ENCODE results near the gene MFSD6.
A peak's percentile ranks its signal among the peaks of the same experiment; 100 is the strongest.

Gene MFSD6

DNA sequence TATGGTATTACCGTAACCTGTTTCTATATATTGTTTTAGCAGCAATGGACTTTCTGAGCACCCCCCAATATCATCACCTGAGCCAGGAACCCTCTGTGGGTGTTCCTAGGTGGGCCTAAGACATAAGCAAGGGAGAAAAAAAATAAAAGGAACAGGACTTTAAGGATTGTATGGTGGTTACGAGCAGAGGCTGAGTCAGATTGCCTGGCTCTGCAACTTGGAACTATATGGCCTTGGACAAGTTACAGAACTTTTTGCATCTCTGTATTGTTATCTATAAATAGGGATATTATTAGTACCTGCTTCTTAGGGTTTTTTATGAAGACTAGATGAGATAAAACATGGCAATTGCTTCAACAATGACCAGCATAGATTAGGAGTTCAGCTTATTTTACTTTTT, 34.9 kb downstream of the MFSD6 start:
- DNase-seq, result no peak

DNA sequence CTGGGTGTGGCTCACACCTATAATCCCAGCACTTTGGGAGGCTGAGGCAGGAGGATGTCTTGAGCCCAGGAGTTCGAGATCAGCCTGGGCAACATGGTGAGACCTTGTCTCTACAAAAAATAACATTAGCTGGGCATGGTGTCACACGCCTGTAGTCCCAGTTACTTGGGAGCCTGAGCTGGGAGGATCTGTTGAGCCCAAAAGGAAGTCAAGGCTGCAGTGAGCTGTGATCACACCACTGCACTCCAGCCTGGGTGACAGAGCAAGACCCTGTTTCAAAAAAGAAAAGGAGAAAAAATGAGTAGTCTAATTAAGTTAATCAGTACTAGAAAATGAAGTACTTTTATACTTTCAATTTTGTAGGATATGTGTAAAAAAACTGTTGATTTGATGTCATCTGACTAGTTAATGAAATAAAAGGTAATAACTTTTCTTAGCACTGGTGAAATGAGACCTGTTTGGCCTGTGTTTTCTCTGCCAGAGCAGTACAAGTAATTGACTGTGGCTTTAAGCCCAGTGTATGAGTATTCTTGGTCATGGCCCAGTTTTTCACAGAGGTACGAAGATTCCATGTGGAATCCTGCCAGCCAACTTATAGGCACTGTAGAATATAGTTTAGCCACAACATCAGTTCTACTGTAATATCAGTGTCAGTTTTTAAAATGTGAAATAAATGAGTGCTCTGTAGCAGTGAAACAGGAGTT, 35.8 kb downstream of the MFSD6 start:
- no peak for DNase-seq

DNA sequence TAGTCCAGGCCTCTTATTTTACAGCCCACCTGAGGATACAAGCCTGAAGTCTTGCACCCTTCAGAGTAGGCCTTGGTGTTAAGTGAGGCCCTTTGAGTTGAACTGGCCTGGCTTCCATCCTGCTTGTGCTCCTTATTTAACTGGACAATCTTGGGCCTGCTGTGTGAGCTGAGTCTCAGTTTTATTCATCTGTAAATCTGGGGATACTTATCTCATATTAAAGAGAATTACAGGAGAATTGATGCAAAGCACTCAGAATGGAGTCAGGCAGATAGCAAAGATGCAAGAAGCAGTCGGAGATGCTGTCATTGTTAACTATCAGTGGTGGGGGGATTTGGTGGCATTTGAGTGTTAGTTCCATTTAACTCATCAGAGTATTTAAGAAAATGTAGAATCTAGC, 36.8 kb downstream of the MFSD6 start:
- DNase-seq, result no peak

DNA sequence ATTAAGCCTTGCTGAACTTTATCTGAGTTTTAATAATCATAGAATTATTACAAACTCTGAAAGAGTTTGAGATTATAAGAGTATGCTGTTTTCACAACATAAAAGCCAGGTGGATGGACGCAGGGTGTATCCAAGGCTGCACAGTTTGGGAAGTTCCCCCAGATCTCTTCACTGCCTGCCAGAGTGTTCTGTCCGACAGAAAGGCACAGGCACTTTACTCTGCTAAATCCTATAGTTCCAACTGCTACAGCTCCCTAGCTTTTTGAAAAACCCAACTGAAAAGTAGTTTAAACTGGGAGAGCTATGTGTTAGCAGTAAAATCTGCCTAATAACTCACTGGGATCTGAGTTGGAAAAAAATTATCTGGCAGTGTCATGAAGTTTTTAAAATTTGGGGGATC, 38.0 kb downstream of the MFSD6 start:
- DNase-seq, result no peak

DNA sequence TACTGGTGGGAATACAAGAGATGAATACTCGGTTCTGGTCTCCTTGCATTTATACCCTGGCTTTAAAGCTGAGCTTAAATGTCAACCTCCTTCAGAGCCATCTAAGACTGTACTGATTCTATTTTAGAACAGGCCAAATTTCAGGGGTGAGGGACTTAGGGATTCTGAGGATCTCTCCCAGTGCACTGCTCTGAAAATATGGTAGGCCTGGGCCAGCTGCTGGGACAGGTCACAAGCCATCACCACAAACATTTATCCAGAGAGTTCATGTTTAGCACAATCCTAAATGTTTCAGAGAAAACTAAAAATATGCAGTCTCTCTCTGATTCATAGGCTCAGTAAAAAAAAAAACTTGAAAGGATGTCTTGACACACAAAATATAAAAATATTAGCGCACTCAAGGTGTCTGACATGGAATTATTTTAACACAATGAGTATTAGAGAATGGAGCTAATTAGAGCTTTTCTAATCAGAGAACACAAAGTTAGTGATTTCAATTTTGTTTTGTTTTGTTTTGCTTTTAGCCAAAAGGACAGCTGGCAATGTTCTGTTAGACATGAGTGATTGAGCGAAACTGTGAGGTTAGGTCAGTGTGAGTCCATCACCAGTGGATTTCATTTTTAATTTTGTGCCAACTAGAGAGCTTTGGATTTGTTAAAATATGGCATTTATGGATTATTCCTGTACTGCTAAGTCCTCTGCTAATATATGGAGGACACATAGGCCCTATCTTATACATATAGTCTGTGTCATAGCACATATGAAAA, 38.8 kb downstream of the MFSD6 start:
- DNase-seq, result no peak

DNA sequence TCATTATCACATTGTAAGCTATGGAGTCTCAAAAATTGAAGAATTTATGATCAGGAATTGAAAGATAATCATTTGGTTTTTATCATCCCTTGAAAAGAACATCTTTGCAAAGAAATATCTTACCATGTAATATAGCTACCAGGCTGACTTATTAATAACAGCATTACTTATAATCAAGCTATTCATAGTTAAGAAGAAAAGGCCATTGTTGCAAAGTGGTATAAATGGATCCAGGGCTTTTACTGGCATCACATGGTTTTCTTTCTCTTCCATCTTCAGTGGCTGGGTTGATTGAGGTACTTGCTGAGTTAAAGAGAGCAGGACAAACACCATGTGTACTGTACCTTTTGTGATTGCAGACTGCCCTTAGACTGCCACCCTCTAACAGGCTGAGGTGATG, 39.6 kb downstream of the MFSD6 start:
- DNase-seq, result no peak

DNA sequence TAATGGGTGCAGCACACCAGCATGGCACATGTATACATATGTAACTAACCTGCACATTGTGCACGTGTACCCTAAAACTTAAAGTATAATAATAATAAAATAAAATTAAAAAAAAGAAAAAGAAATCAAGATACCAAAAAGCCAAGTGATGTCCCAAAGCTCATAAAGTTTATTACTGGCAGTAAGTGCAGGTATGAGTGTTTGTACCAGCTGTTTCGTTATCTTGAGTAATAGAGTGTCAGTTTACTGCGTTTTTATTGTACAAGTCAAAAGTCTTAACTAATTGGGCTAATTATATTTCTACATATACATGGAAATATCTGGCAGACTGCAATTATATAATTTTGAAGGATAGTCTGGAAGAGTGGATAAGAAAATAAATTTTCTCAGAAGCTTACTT, 41.8 kb downstream of the MFSD6 start:
- no peak for DNase-seq

DNA sequence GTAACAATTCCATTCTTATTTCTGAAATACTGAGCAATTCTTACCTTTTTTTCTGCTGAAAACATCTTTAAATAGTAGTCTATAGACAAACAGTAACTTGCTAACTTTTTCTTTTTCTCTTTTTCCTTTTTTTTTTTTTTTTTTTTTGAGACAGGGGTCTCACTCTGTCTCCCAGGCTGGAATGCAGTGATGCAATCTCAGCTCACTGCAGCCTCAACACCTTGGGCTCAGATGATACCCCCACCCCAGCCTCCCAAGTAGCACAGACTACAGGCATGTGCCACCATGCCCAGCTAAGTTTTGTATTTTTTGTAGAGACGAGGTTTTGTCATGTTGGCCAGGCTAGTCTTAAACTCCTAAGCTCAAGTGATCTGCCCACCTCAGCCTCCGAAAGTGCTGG, 42.2 kb downstream of the MFSD6 start:
- no peak for DNase-seq

DNA sequence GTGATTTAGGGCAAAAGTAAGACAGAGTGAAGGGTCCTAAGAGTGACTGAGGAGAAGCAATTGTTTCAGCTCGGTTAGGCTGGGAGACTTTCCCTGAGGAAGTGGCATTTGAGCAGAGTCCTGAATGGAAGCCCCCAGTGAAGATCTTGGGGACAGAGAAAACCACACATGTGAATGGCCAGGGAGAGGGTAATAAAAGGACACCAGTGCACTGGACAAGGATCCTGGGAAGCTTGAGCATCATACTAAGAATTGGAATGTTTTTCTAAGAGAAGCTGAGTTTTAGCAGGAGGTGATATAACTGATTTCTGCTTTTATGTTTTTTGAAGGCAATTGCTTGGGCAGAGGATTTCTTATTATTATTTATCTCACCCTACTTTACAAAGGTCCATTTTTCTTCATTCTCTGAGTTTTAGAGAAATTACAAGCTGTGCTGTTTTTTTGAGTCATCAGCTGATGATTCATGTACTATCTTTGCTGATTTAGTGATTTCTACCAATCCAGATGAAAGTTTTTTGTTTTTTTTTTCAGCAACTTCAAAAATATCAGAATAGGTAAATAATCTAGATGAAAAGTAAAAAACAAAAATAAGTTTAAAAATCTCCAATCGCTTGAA, 43.5 kb downstream of the MFSD6 start:
- DNase-seq, result no peak

DNA sequence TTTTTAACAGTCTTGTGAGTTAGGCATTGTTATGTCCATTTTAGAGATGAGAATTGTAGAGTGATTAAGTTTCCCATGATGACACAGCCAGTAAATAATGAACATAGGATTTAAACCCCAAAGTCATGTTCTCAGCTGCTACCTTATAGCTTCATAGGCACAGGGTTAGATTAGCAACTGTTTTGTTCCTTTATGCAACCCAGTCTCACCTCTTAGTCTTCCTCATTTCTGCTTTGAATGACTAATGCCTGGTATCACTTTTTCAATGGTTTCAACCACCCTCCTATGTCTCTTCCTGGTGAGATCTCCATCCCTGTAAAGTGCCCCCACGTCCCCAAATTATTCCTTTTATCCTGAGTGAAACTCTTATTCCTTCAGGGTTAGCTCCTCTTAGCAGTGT, 44.3 kb downstream of the MFSD6 start:
- no peak for DNase-seq

DNA sequence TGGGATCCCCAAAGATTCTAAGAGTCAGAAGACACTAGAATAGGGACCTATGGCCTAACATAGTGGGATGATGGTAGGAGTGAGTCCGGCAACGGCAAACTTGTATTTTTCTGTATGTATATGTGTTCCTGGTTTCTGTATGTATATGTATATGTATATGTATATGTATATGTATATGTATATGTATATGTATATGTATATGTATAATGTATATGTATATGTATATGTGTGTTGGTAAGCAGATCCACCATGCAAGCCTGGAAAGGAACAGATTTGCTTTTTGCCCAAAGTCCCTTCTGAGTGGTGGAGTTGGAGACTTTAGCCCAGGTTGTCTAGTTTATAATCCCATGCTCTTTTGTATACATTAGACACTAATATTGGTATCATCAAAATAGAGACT, 46.6 kb downstream of the MFSD6 start:
- DNase-seq, result no peak

DNA sequence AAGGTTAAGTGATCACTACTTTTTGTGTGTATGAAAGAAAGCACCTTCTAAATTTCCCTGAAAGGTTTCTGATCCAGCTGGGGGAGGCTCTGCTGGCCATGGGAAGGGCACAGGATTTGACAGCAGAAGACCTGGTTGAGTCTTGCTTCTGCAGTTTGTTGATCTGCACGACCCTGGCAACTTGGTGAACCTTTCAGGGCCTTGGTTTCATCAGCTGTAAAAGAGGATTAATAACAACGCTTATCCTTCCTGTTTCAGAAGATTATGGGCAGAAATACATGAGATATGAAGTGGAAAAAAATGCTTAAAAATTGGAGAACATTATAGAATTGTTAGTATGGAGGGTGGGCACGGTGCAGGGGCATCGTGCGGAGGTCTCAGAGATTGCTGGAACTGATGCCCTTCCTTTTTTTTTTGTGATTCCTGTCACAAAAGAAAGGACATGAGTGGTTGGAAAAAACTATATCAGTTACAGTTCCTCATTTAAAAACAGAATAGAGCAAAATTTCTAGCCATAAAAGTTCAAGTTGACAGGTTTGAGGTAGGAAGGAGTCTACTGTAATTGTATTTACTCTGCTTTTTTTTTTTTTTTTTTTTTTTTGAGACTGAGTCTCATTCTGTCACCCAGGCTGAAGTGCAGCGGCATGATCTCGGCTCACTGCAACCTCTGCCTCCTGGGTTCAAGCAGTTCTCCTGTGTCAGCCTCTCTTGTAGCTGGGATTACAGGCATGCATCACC, 47.4 kb downstream of the MFSD6 start:
- DNase-seq, result no peak

DNA sequence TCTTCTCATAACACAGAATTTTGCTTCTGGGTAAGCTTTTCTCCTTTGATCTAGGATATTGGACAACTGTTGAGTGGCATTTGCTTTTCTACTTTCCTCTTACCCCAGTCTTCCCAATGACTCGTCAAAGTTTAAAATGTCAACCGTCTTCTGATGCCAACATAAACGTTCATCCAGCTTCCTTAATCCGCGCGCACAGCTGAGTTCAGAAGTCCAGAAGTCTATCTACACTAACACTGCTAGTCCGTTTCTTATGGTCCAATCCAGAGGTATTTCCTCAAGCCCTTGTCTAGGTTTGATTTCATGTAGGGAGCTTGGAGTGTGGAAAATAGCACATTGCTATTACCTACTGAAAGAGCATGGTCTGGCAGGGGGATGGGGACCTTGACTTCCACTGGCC, 48.7 kb downstream of the MFSD6 start:
- DNase-seq, result no peak

DNA sequence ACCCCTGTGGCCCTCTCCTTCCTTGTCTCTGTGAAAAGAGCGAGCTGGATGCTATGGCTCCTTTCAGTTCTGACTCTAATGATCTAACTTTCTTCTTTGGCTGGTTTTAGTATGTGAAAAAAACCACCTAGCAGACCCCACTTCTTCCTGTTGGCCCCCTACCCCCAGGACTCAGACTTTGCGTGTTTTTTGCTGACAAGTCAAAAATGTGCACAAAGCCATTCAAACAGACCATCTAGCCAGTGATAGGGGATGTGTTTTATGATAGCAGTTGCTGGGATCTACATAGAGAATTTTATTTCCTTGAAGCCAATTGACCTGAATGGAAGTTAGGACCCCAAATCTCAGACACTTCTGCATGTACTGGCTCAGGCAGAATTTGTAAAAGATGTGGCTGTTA, 49.1 kb downstream of the MFSD6 start:
- DNase-seq, result no peak

DNA sequence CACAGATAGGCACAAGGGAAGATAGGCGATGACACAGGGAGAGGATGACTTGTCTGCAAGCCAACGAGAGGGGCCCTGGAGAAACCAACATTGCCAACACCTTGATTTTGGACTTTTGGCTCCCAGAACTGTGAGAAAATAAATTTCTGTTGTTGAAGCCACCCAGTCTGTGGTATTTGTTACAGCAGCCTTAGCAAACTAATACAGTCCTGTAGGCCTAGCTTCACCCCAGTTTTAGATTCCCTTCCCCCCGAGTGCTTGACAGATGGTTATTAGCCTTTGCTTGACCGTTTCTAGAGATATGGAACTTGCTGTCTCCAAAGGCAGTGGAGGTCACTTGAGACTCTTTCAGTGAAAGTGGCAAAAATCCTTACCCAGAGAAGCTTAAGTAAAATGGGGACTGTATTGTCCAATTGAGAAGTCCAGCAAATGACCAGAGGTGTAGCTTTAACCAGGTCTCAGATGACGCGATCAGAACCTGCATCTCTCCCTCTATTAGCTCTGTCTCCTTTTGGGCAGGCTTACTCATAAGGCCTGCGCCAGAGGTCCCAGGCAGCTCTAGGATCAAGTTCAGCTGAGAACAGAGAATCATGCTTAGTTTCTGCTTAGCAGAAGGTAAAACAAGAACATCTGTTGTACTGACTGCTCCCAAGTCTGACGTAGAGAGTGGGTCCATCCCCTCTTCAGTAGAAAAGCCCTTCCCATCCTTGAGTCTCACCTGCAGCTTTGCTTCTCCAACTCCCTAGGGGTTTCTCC, 50.4 kb downstream of the MFSD6 start:
- DNase-seq, result no peak

DNA sequence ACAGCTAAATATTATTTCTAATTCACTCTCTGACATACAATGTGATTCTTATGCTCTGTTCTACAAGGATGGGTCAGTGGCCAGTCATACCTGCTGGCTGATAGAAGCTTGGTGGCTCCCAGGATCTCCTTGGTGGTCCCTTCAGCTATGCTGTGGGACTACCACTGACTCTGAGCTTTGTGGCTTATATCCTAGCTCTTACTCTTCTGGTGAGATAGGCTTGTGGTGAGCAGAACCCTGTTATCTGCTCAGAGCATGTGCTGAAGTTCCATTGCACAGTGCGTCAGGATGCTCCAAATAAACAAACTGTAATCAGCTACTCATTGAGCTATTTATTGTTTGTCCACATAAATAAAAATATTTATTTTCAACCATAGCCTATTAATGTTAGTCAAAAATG, 51.7 kb downstream of the MFSD6 start:
- DNase-seq, result no peak

DNA sequence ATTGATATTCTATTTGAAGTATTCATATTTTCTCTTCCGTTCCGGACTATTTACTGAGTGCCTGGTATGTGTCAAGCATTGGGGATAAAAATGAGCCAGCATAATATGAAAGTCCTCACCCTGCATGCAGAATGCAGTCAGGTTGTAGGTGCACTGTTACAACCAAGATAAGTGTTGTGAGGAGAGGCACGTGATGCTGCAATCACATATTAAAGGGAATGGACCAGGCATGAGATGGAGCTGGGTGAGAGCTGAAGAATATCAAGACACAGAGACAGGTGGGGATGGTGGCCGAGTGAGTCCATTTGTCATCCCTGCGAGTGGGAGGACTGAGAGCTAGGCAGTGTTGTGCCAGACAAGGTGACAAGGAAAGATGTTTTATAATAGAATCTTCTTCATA, 52.3 kb downstream of the MFSD6 start:
- no peak for DNase-seq

DNA sequence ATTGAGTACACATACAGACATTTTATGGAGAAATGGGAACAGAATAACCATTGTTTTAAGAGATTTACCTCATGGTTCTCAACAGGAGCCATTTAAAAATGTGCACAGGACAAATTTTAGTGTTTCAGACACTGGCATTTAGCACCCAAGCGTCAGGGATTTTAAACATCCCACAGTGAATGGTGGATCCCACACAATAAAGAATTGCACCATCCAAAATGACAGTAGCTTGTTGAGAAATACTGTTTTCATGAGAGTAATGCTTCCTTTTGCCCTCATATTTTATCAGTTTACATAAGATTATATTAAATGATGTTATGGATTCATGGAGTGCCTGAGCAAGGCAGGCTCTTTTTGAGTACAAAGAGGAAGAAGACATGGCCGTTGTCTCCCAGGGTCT, 54.0 kb downstream of the MFSD6 start:
- DNase-seq, result no peak

DNA sequence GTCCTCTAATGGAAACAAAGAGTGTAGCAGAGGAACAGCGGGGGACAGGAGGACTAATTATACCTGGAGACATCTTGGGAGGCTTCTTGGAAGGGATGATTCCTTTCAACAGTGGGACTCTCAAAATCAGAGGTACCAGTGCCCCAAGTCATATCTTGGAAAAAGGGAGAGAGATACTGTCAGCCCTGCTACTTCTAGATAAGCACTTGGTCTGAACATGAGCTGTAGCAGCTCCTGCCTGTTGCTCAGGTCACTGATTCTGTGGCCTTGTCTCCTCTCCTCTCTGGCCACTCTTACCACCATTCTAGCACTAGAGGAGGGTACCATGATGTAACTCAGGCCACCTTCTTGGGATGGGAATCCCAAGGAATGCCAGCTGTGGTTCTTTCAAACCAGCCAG, 54.5 kb downstream of the MFSD6 start:
- no peak for DNase-seq

DNA sequence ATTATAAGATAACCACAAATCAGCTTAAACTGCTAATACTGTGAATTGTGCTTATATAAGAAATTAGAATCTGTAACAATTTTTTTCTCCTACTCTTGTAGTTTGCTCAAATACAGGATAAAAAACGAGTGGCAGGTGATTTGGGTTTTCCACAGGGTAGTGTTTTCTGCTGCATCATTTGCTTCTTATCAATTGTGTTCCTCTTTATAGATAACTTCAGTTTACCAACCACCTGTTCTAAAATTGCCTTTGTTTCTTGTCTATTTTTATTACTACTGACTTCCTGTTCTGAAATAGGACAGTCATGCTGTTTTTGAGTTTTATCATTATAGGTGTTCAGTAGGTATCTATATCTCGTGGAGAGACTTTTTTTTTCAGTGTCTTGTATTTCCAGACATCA, 56.9 kb downstream of the MFSD6 start:
- no peak for DNase-seq

DNA sequence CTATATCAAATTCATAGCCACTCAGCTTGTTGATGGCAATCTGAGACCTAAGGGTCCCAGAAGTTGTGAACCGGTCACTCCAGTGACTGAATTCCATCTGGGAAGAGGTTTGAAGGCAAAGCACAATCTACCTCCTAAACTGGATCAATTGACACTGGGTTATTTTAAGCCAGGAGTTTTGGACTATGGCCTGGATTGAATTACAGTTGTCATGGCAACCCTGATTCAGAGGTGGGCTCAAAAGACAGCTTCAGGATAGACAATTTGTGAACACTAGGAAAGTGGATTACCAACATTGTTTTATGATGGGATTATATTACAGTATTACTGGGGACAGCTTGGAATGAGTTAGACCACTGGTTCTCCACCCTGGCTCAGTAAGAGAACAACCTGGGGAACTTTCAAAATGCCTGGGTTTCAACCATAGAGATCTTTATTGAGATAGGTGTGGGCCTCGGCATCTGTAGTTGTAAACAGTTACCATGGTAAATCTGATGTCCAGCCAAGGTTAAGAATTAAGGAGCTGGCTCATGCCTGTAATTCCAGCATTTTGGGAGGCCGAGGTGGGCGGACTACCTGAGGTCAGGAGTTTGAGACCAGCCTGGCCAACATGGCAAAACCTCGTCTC, 58.8 kb downstream of the MFSD6 start:
- peak; percentile 67 for DNase-seq

DNA sequence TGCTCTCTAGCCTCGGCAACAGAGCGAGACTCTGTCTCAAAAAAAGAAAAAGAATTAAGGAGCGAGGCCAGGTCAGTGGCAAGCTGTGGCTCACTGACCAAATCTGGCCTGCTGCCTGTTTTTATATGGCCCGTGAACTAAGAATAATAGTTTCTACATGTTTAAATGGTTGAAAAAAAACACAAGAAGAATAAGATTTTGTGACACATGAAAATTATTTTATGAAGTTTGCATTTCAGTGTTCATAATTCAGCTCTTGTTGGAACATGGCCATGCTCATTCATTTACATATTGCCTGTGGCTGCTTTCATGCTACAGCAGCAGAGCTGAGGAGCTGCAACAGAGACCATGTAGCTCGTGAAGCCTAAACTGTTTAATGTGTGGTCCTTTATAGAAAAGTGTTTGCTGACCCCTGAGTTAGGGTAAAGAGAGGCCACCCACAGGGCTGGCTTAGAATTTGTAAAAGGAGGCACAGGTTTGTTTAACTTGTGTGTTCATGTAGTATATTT, 59.5 kb downstream of the MFSD6 start:
- DNase-seq, result peak; percentile 40
